ENCODE measurements around the gene PRR18.

Gene PRR18

DNA sequence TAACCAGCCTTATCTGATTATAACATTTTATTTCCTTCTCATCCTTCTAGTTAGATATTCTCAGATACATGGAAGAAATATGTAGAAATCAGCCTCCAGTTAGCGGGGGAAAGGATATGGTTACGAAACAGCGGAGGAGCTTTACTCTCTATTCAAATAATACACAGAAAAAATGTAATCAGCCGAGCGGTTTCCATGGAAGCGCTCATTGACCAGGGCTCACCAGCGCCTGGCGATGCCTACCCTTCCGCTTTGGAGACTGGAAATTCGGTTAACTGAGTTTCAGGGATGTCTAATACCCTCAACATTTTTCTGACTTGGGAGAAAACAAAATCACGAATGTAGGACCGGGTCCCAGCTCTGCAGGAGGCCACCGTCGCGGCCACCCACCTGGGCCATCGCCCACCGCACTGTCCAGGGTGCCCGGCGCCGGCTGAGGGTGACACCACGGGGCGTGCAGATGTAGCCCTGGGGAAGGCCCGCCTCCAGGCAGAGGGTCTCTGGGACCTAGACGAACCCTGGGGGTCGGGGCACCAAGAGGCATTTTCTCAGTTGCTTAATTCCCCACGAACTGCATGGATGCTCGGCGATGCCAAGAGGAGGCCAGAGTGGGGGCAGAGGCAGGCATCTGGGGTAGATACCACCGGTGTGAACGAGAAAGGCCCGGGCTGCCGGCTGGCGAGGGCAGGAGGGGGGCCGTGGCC, 1.7 kb downstream of the PRR18 start:
- Histone ChIP-seq H3K4me3 (ENCODE audit: low read depth, low read length) (no peak overlapping the region), H3K27me3 (replicated peaks) (peaks cover 51% of the 10 kb centered on the region), H3K27ac (no peak overlapping the region), H3K36me3 (replicated peaks) (no peaks in the 10 kb centered on the region)
- TF ChIP-seq, protein P1, sequence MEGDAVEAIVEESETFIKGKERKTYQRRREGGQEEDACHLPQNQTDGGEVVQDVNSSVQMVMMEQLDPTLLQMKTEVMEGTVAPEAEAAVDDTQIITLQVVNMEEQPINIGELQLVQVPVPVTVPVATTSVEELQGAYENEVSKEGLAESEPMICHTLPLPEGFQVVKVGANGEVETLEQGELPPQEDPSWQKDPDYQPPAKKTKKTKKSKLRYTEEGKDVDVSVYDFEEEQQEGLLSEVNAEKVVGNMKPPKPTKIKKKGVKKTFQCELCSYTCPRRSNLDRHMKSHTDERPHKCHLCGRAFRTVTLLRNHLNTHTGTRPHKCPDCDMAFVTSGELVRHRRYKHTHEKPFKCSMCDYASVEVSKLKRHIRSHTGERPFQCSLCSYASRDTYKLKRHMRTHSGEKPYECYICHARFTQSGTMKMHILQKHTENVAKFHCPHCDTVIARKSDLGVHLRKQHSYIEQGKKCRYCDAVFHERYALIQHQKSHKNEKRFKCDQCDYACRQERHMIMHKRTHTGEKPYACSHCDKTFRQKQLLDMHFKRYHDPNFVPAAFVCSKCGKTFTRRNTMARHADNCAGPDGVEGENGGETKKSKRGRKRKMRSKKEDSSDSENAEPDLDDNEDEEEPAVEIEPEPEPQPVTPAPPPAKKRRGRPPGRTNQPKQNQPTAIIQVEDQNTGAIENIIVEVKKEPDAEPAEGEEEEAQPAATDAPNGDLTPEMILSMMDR (IDR thresholded peaks at IDR 0.05; ENCODE audit: low read depth, low read length, missing control alignments), result no peak
- no peak for DNase-seq
- in situ Hi-C loops (cut with HindIII; ENCODE audit: low pct_ligation_motif_present, low sequenced_read_pairs), result no loop called here

- H3K27ac ChIP-seq, result no peak overlapping the region
- in situ Hi-C loops (cut with HindIII; ENCODE audit: low pct_ligation_motif_present, low sequenced_read_pairs), result no loop called here
- peaks cover 51% of the 10 kb centered on the region for H3K27me3 ChIP-seq (replicated peaks)
- TF ChIP-seq, protein P1 (IDR thresholded peaks at IDR 0.05; ENCODE audit: low read depth, low read length, missing control alignments), result no peak
- no peak overlapping the region for H3K4me3 ChIP-seq (ENCODE audit: low read depth, low read length)
- DNase-seq, result no peak
- no peaks in the 10 kb centered on the region for H3K36me3 ChIP-seq (replicated peaks)
These were observed 2.6 kb downstream of the PRR18 start for GRCh38 chr6:166305562-166306117.

GRCh38 chr6:166304106-166304505, 4.1 kb downstream of the PRR18 start:
- H3K27me3 ChIP-seq (replicated peaks), result peaks cover 39% of the 10 kb centered on the region
- H3K36me3 ChIP-seq (replicated peaks), result no peaks in the 10 kb centered on the region
- in situ Hi-C loops (cut with HindIII; ENCODE audit: low pct_ligation_motif_present, low sequenced_read_pairs), result no loop called here
- no peak for DNase-seq
- TF ChIP-seq, protein P1 (IDR thresholded peaks at IDR 0.05; ENCODE audit: low read depth, low read length, missing control alignments), result no peak
- no peak overlapping the region for H3K4me3 ChIP-seq (ENCODE audit: low read depth, low read length)
- H3K27ac ChIP-seq, result no peak overlapping the region

GRCh38 chr6:166301611-166302529, 6.3 kb downstream of the PRR18 start:
- no peak for DNase-seq
- no peak overlapping the region for H3K4me3 ChIP-seq (ENCODE audit: low read depth, low read length)
- TF ChIP-seq, protein P1 (IDR thresholded peaks at IDR 0.05; ENCODE audit: low read depth, low read length, missing control alignments), result no peak
- in situ Hi-C loops (cut with HindIII; ENCODE audit: low pct_ligation_motif_present, low sequenced_read_pairs), result no loop called here
- H3K36me3 ChIP-seq (replicated peaks), result no peaks in the 10 kb centered on the region
- H3K27me3 ChIP-seq (replicated peaks), result peaks cover 16% of the 10 kb centered on the region
- H3K27ac ChIP-seq, result no peak overlapping the region

DNA sequence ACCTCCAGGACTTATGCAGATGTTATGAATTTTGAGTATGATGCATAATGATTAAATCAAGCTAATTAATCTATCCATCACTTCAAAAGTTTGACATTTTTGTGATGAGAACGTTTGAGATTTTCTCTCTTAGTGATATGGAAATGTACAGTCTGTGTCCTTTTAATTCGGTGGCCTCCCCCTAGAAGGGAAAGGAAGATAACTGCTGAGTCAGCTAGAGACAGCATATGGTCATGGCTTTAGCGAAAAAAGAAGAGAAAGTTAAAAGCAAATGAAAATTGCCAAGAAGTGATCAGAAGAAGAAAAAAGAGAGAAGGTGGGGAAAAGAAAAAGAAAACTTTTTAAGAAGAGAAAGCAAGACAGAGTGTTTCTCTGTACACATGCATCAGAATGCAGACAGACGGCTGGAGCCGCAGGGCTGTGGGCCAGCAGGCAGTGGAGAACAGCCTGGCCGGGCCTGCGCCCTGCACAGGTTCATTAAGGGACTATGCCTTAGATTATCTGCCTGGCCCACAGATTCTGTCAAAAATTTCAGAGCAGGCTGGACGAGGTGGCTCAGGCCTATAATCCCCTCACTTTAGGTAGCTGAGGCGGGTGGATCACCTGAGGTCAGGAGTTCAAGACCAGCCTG, 7.7 kb downstream of the PRR18 start:
- in situ Hi-C loops (cut with HindIII; ENCODE audit: low pct_ligation_motif_present, low sequenced_read_pairs), result no loop called here
- TF ChIP-seq, protein P1 (IDR thresholded peaks at IDR 0.05; ENCODE audit: low read depth, low read length, missing control alignments), result no peak

More for the DNA sequence above, 7.7 kb downstream of the PRR18 start:
- no peak overlapping the region for H3K27ac ChIP-seq
- no peaks in the 10 kb centered on the region for H3K36me3 ChIP-seq (replicated peaks)
- peaks cover 3% of the 10 kb centered on the region for H3K27me3 ChIP-seq (replicated peaks)
- DNase-seq, result no peak
- no peak overlapping the region for H3K4me3 ChIP-seq (ENCODE audit: low read depth, low read length)

All from brain microvascular endothelial cell (primary cell).